HepG2 (cell line): ENCODE data around the gene SART1. TPM values are rescaled to one million over a fixed set of nuclear protein-coding genes. Genes with fewer than 3 reads are reported as not detected.

Experiments
- ATAD3A ChIP-seq: sonication (generic); formaldehyde crosslinking; IDR thresholded peaks from 2 replicates; pipeline ENCODE4 v1.4.0; 2020; ENCODE audit warnings: missing genetic modification reagents
- BRD4 ChIP-seq: sonication (generic); formaldehyde crosslinking; IDR thresholded peaks from 2 replicates; pipeline ENCODE4 v1.4.0; 2020; ENCODE audit warnings: missing genetic modification reagents
- GATA4 ChIP-seq: sonication (generic); IDR thresholded peaks from 2 replicates; pipeline ENCODE4 v1.6.1; 2016; ENCODE audit warnings: antibody characterized with exemption, low read depth, borderline replicate concordance
- HINFP ChIP-seq: sonication (generic); formaldehyde crosslinking; IDR thresholded peaks from 2 replicates; pipeline ENCODE4 v1.4.0; 2020; ENCODE audit warnings: low read depth, mild to moderate bottlenecking, missing genetic modification reagents
- HNF4A ChIP-seq: sonication (generic); formaldehyde crosslinking; IDR thresholded peaks from 2 replicates; pipeline ENCODE4 v1.4.0; 2020; ENCODE audit warnings: missing genetic modification reagents
- JDP2 ChIP-seq: sonication (generic); formaldehyde crosslinking; IDR thresholded peaks from 2 replicates; pipeline ENCODE4 v1.8.1; 2022; ENCODE audit warnings: missing genetic modification reagents, borderline replicate concordance
- JUND ChIP-seq: sonication (generic); formaldehyde crosslinking; IDR thresholded peaks from 2 replicates; pipeline ENCODE4 v1.8.0; 2022; ENCODE audit warnings: mild to moderate bottlenecking, missing genetic modification reagents
- RNF219 ChIP-seq: sonication (generic); formaldehyde crosslinking; IDR thresholded peaks from 2 replicates; pipeline ENCODE4 v1.5.0; 2020; ENCODE audit warnings: mild to moderate bottlenecking, missing genetic modification reagents
- TP53 ChIP-seq: sonication (generic); formaldehyde crosslinking; conservative IDR thresholded peaks from 2 replicates; pipeline ENCODE4 v1.4.0; 2020; ENCODE audit warnings: missing genetic modification reagents
- ZNF207 ChIP-seq: fragments of 450-650 bp; IDR thresholded peaks from 2 replicates; pipeline ENCODE4 v1.6.1; 2016; ENCODE audit warnings: antibody characterized with exemption, borderline replicate concordance
- ZNF577 ChIP-seq: sonication (generic); formaldehyde crosslinking; IDR thresholded peaks from 2 replicates; pipeline ENCODE4 v1.4.0; 2020; ENCODE audit warnings: mild to moderate bottlenecking, low read depth, missing genetic modification reagents, borderline replicate concordance
- ZNF747 ChIP-seq: sonication (generic); formaldehyde crosslinking; IDR thresholded peaks from 2 replicates; pipeline ENCODE4 v1.8.1; 2023; ENCODE audit warnings: missing genetic modification reagents, mild to moderate bottlenecking, borderline replicate concordance
- polyA plus RNA-seq, 8 experiments: library from polyadenylated mRNA; depleted of rRNA in 3 of 8; stranded (reverse) in 7 of 8; unstranded in 1 of 8; fragments of >200 nt; fragmentation: Illumina TruSeq in 4 of 8; extraction: Trizol in 4 of 8; gene quantifications; 2 replicates each; pipeline versions ENCODE4 v1.2.1 to v1.2.3, GENCODE V29; 2011 to 2016; ENCODE audit warnings: low read depth in 4 of 8, missing spikeins in 1 of 8, mixed read lengths in 1 of 8; ENCODE audit not compliant: insufficient read depth in 1 of 8
- total RNA-seq, 5 experiments: library from RNA; depleted of rRNA; stranded (reverse); fragments of >200 nt; fragmentation: Illumina TruSeq; extraction: Trizol; gene quantifications; 2 replicates each; pipeline ENCODE4 v1.2.3, GENCODE V29; 2016; ENCODE audit warnings: low read depth in 1 of 5
- TF ChIP-seq, protein P1 (sequence below): sonication (generic); formaldehyde crosslinking; IDR thresholded peaks from 2 replicates; pipeline ENCODE4 v1.8.0; 2022; ENCODE audit warnings: mild to moderate bottlenecking, missing genetic modification reagents, moderate library complexity
- TF ChIP-seq, protein P2 (sequence below): sonication (generic); formaldehyde crosslinking; IDR thresholded peaks from 2 replicates; pipeline ENCODE4 v1.5.1; 2020; ENCODE audit warnings: mild to moderate bottlenecking, missing genetic modification reagents

SART1 gene
- total and polyA plus RNA-seq, 2 of the 13 experiments (the other 11 are each of a cell fraction or from before 2014, with no cell fraction given) = 11.3 to 22.5 TPM

- TF ChIP-seq, protein P1, sequence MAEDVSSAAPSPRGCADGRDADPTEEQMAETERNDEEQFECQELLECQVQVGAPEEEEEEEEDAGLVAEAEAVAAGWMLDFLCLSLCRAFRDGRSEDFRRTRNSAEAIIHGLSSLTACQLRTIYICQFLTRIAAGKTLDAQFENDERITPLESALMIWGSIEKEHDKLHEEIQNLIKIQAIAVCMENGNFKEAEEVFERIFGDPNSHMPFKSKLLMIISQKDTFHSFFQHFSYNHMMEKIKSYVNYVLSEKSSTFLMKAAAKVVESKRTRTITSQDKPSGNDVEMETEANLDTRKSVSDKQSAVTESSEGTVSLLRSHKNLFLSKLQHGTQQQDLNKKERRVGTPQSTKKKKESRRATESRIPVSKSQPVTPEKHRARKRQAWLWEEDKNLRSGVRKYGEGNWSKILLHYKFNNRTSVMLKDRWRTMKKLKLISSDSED (CRISPR knock-in tag) = no peak
- TF ChIP-seq HNF4A (CRISPR knock-in tag) (no peak; the same call in 1 of the 2 replicates), ZNF577 (no peak), RNF219 (CRISPR knock-in tag) (no peak), JUND (0 out of 2 replicates have a peak, but pooled peaks have one; percentile 46), BRD4 (CRISPR knock-in tag) (no peak), GATA4 (no peak; the same call in 1 of the 2 replicates), TP53 (CRISPR knock-in tag) (no peak; the same call in 1 of the 2 replicates), ZNF207 (no peak), HINFP (no peak), ATAD3A (CRISPR knock-in tag) (no peak), JDP2 (CRISPR knock-in tag) (no peak), ZNF747 (peak; percentile 93)
- TF ChIP-seq, protein P2, sequence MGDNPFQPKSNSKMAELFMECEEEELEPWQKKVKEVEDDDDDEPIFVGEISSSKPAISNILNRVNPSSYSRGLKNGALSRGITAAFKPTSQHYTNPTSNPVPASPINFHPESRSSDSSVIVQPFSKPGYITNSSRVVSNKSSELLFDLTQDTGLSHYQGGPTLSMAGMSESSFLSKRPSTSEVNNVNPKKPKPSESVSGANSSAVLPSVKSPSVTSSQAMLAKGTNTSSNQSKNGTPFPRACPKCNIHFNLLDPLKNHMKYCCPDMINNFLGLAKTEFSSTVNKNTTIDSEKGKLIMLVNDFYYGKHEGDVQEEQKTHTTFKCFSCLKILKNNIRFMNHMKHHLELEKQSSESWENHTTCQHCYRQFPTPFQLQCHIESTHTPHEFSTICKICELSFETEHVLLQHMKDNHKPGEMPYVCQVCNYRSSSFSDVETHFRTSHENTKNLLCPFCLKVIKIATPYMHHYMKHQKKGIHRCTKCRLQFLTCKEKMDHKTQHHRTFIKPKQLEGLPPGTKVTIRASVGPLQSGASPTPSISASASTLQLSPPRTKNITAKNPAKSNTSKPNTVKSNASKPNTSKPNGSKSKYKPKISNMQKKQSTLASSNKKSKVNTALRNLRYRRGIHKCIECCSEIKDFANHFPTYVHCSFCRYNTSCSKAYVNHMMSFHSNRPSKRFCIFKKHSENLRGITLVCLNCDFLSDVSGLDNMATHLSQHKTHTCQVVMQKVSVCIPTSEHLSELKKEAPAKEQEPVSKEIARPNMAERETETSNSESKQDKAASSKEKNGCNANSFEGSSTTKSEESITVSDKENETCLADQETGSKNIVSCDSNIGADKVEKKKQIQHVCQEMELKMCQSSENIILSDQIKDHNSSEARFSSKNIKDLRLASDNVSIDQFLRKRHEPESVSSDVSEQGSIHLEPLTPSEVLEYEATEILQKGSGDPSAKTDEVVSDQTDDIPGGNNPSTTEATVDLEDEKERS (CRISPR knock-in tag) = no peak
Measured at GRCh38 chr11:65961267-65962140, at the start of gene SART1 (continued).
